Panc1 (cell line): ENCODE data around the gene GGTA1. TPM values are rescaled to one million over a fixed set of nuclear protein-coding genes. Genes with fewer than 3 reads are reported as not detected.

Experiments
- ATAC-seq: fragments of 200-7000 bp; cut with Tn5 transposase; 2 replicates; pipeline ENCODE4 v1.9.1; 2020; ENCODE audit warnings: mild to moderate bottlenecking, moderate library complexity
- BruUV-seq: library from RNA; stranded (reverse); fragments of 400-500 nt; replicated peaks from 2 replicates; lab custom pipeline; 2021; lab: Mats Ljungman, UMichigan
- CTCF ChIA-PET: fragments of 300-600 bp; sonication (Branson Sonifier 250); formaldehyde crosslinking; loops from one replicate; lab custom pipeline; 2022; ENCODE audit warnings: antibody characterized with exemption; lab: Charles Lee
- POLR2A ChIA-PET: fragments of 300-600 bp; sonication (Branson Sonifier 250); formaldehyde crosslinking; loops from one replicate; lab custom pipeline; 2022; ENCODE audit warnings: antibody characterized with exemption; lab: Charles Lee
- DNase-seq: peaks from one replicate; pipeline ENCODE4 v3.0.0-alpha.2; 2010; ENCODE audit warnings: low read depth, low spot score
- H3K27ac ChIP-seq: 2 replicates; pipeline ENCODE4 v1.5.1; 2011; ENCODE audit warnings: mild to moderate bottlenecking, low read length, inconsistent platforms
- H3K27me3 ChIP-seq: fragments of 200-500 bp; sonication (Bioruptor generic); 2 replicates; pipeline ENCODE4 v1.6.0; 2014; ENCODE audit warnings: low read length, inconsistent platforms; ENCODE audit not compliant: control insufficient read depth, insufficient read depth
- H3K36me3 ChIP-seq: fragments of 200-500 bp; sonication (Bioruptor generic); 2 replicates; pipeline ENCODE4 v1.5.1; 2014; ENCODE audit warnings: inconsistent platforms, mild to moderate bottlenecking, low read length, moderate library complexity; ENCODE audit not compliant: control insufficient read depth, insufficient read depth
- H3K4me1 ChIP-seq: 2 replicates; pipeline ENCODE4 v1.5.1; 2011; ENCODE audit warnings: inconsistent platforms, mild to moderate bottlenecking, low read length, moderate library complexity; ENCODE audit not compliant: control insufficient read depth, insufficient read depth
- H3K4me3 ChIP-seq, 2 experiments: 2 replicates each; pipeline ENCODE4 v1.5.1; 2011 to 2012; ENCODE audit warnings: low read depth in 2 of 2, low read length in 2 of 2, mild to moderate bottlenecking in 2 of 2, inconsistent platforms in 1 of 2, moderate library complexity in 1 of 2
- H3K9me3 ChIP-seq: fragments of 200-500 bp; sonication (Bioruptor generic); 2 replicates; pipeline ENCODE4 v1.5.1; 2014; ENCODE audit warnings: low read depth, mild to moderate bottlenecking, inconsistent platforms, low read length, moderate library complexity; ENCODE audit not compliant: control insufficient read depth, insufficient read depth
- CTCF ChIP-seq: fragments of 450-650 bp; IDR thresholded peaks from 2 replicates; pipeline ENCODE4 v1.5.1; 2017; ENCODE audit warnings: mild to moderate bottlenecking
- POLR2AphosphoS5 ChIP-seq: IDR thresholded peaks from 2 replicates; pipeline ENCODE4 v1.6.1; 2012; ENCODE audit warnings: mild to moderate bottlenecking, low read depth, low read length, moderate library complexity
- SIN3A ChIP-seq: IDR thresholded peaks from 2 replicates; pipeline ENCODE4 v1.6.1; 2012; ENCODE audit warnings: low read depth, mild to moderate bottlenecking, low read length, moderate library complexity, borderline replicate concordance; ENCODE audit not compliant: insufficient read depth
- TCF7L2 ChIP-seq: IDR thresholded peaks from 2 replicates; pipeline ENCODE4 v1.6.1; 2011; ENCODE audit warnings: mild to moderate bottlenecking, low read depth, low read length, inconsistent platforms
- in situ Hi-C: cut with HindIII; loops from 2 replicates; pipeline ENCODE4 v1.10.0; 2016; ENCODE audit warnings: low sequenced_read_pairs, low pct_unique_long_range_greater_than_20kb
- intact Hi-C: fragments of 100-400 bp; cut with micrococcal nuclease; formaldehyde crosslinking; loops from one replicate; pipeline ENCODE4 v1.10.0; 2022; ENCODE audit not compliant: unreplicated experiment
- total RNA-seq: library from RNA; stranded (reverse); gene quantifications from one replicate; pipeline ENCODE4 v1.2.1, GENCODE V29; 2021; ENCODE audit not compliant: unreplicated experiment
- TF ChIP-seq, protein P1 (sequence below), 2 experiments: IDR thresholded peaks; 2 replicates each; pipeline ENCODE4 v1.6.1; 2011 to 2012; ENCODE audit warnings: low read depth in 2 of 2, control low read depth in 1 of 2, low read length in 1 of 2, mild to moderate bottlenecking in 1 of 2, moderate library complexity in 1 of 2; ENCODE audit not compliant: insufficient read depth in 1 of 2

Gene GGTA1
- total RNA-seq, 1 experiment from 2014 or later: not detected

GRCh38 chr9:121450241-121450640 lies 49.4 kb downstream of the GGTA1 start:
- ATAC-seq (no peak), DNase-seq (no peak)
- Histone ChIP-seq H3K27me3 (peaks cover 5% of the 10 kb centered on the region), H3K4me1 (no peaks in the 10 kb centered on the region), H3K4me3 (no peak overlapping the region), H3K9me3 (no peaks in the 10 kb centered on the region), H3K27ac (no peak overlapping the region), H3K36me3 (no peaks in the 10 kb centered on the region)
- POLR2A ChIA-PET: interaction anchor here (0.7 kb wide), 1 partner anchor 213 kb away, joined by 5 read pairs; no protein-coding TSS in a partner anchor
- intact Hi-C loops: no loop called here
- TF ChIP-seq, protein P1, sequence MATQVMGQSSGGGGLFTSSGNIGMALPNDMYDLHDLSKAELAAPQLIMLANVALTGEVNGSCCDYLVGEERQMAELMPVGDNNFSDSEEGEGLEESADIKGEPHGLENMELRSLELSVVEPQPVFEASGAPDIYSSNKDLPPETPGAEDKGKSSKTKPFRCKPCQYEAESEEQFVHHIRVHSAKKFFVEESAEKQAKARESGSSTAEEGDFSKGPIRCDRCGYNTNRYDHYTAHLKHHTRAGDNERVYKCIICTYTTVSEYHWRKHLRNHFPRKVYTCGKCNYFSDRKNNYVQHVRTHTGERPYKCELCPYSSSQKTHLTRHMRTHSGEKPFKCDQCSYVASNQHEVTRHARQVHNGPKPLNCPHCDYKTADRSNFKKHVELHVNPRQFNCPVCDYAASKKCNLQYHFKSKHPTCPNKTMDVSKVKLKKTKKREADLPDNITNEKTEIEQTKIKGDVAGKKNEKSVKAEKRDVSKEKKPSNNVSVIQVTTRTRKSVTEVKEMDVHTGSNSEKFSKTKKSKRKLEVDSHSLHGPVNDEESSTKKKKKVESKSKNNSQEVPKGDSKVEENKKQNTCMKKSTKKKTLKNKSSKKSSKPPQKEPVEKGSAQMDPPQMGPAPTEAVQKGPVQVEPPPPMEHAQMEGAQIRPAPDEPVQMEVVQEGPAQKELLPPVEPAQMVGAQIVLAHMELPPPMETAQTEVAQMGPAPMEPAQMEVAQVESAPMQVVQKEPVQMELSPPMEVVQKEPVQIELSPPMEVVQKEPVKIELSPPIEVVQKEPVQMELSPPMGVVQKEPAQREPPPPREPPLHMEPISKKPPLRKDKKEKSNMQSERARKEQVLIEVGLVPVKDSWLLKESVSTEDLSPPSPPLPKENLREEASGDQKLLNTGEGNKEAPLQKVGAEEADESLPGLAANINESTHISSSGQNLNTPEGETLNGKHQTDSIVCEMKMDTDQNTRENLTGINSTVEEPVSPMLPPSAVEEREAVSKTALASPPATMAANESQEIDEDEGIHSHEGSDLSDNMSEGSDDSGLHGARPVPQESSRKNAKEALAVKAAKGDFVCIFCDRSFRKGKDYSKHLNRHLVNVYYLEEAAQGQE (IDR thresholded peaks at IDR 0.05; ENCODE audit: insufficient read depth in 1 of 2, low read depth in 2 of 2, low read length in 1 of 2): no peak
- no peak for TF ChIP-seq SIN3A
- no peak for TF ChIP-seq TCF7L2
- TF ChIP-seq POLR2AphosphoS5: no peak
- TF ChIP-seq CTCF: no peak
- in situ Hi-C loops: no loop called here
- BruUV-seq: no TSS peak
- CTCF ChIA-PET: interaction anchor here (0.6 kb wide), 1 partner anchor 10 kb away, joined by 3 read pairs; no protein-coding TSS in a partner anchor

GRCh38 chr9:121449786-121450185 lies 49.9 kb downstream of the GGTA1 start:
- TF ChIP-seq, protein P1 (IDR thresholded peaks at IDR 0.05; ENCODE audit: insufficient read depth in 1 of 2, low read depth in 2 of 2, low read length in 1 of 2): no peak
- TF ChIP-seq CTCF (no peak), SIN3A (no peak), TCF7L2 (no peak)
- Histone ChIP-seq H3K36me3 (no peaks in the 10 kb centered on the region), H3K4me1 (no peaks in the 10 kb centered on the region), H3K9me3 (no peaks in the 10 kb centered on the region), H3K27me3 (peaks cover 2% of the 10 kb centered on the region; the same call in 1 of the 2 replicates), H3K4me3 (no peak overlapping the region), H3K27ac (no peak overlapping the region)
- CTCF ChIA-PET: interaction anchor here (0.6 kb wide), 1 partner anchor 10 kb away, joined by 3 read pairs; no protein-coding TSS in a partner anchor
- POLR2A ChIA-PET: no interaction called here
- DNase-seq (no peak), ATAC-seq (no peak)
- in situ Hi-C loops (no loop called here), intact Hi-C loops (no loop called here)
- no TSS peak for BruUV-seq
